Spleen (tissue), 7 donors: Measurements from ENCODE around the gene TMEM94.

Source experiments
- CTCF ChIP-seq, 11 experiments: fragments of 200-600 bp in 7 of 11; fragments of 450-650 bp in 4 of 11; sonication (generic) in 4 of 11; IDR thresholded peaks in 8 of 11; conservative IDR thresholded peaks in 3 of 11; 1 replicate in 7 of 11; 2 replicates in 4 of 11; pipeline versions ENCODE4 v1.4.0 to v1.8.0; 2016 to 2021; ENCODE audit warnings: antibody characterized with exemption in 11 of 11, inconsistent platforms in 4 of 11, mild to moderate bottlenecking in 1 of 11
- POLR2A ChIP-seq, 3 donors: fragments of 450-650 bp; IDR thresholded peaks; one replicate each; pipeline ENCODE4 v1.5.1; 2017; ENCODE audit warnings: antibody characterized with exemption in 3 of 3, mild to moderate bottlenecking in 1 of 3
- donor health status: DM: no; HTN: no; CAD: no; lungs with moderate emphysema.
- donor health status: DM: no; HTN: no; CAD: no.
- donor health status: DM: no; HTN: no; CAD: no.

GRCh38 chr17:75473246-75473645, 16.8 kb downstream of the TMEM94 start:
- TF ChIP-seq CTCF (IDR thresholded peaks at IDR 0.05 in 8 of 11, conservative IDR thresholded peaks at IDR 0.05 in 3 of 11): no peak
- no peak for TF ChIP-seq POLR2A (IDR thresholded peaks at IDR 0.05)
